GM12878 (cell line): ENCODE data around the gene CCDC9. TPM values are rescaled to one million over a fixed set of nuclear protein-coding genes. Genes with fewer than 3 reads are reported as not detected.

Source experiments
- ATAC-seq: fragments of 200-7000 bp; cut with Tn5 transposase; 3 replicates; pipeline ENCODE4 v1.9.1; 2020; ENCODE audit warnings: mild to moderate bottlenecking, moderate library complexity
- BruUV-seq: library from RNA; stranded (reverse); fragments of 400-500 nt; replicated peaks from 2 replicates; lab custom pipeline; 2021; lab: Mats Ljungman, UMichigan
- CTCF ChIA-PET: fragments of 300-600 bp; sonication (Branson Sonifier 250); formaldehyde crosslinking; extraction: SDS; loops from one replicate; lab custom pipeline; 2021; ENCODE audit warnings: inconsistent platforms; lab: Yijun Ruan, JAX
- POLR2A ChIA-PET: fragments of 350-600 bp; formaldehyde crosslinking; extraction: SDS; loops from one replicate; lab custom pipeline; 2021; ENCODE audit warnings: inconsistent platforms; lab: Charles Lee
- RAD21 ChIA-PET: fragments of 300-600 bp; sonication (Branson Sonifier 250); formaldehyde crosslinking; loops from one replicate; lab custom pipeline; 2023; ENCODE audit warnings: antibody characterized with exemption; ENCODE audit not compliant: unreplicated experiment; lab: Charles Lee
- SMC1A ChIA-PET: fragments of 300-600 bp; sonication (Branson Sonifier 250); formaldehyde crosslinking; loops from one replicate; lab custom pipeline; 2023; ENCODE audit not compliant: unreplicated experiment, uncharacterized antibody; lab: Charles Lee
- DNase-seq: peaks from one replicate; pipeline ENCODE4 v3.0.0-alpha.2; 2011; ENCODE audit warnings: low read depth, low spot score
- FAIRE-seq: peaks from 3 replicates; lab custom pipeline; 2011; peaks lifted over from hg19 to GRCh38; lab: Jason Lieb, UNC
- H2AFZ ChIP-seq: 2 replicates; pipeline ENCODE4 v1.6.0; 2011; ENCODE audit warnings: low read depth, low read length, control low read depth; ENCODE audit not compliant: control insufficient read depth
- H3K27ac ChIP-seq: 2 replicates; pipeline ENCODE4 v1.5.1; 2011; ENCODE audit warnings: control low read depth; ENCODE audit not compliant: control insufficient read depth, insufficient read depth
- H3K27me3 ChIP-seq, 2 experiments: replicated peaks in 1 of 2; 2 replicates each; pipeline versions ENCODE4 v1.6.0 to v1.6.1; 2011; ENCODE audit warnings: low read length in 1 of 2; ENCODE audit not compliant: control insufficient read depth in 2 of 2, insufficient read depth in 2 of 2
- H3K36me3 ChIP-seq, 2 experiments: 2 replicates each; pipeline ENCODE4 v1.5.1; 2011; ENCODE audit warnings: low read length in 1 of 2; ENCODE audit not compliant: control insufficient read depth in 2 of 2, insufficient read depth in 2 of 2
- H3K4me1 ChIP-seq: 2 replicates; pipeline ENCODE4 v1.6.1; 2011; ENCODE audit warnings: mild to moderate bottlenecking, low read length, moderate library complexity, mixed read lengths; ENCODE audit not compliant: control insufficient read depth, insufficient read depth
- H3K4me2 ChIP-seq: 2 replicates; pipeline ENCODE4 v1.6.0; 2011; ENCODE audit warnings: control low read depth; ENCODE audit not compliant: control insufficient read depth, insufficient read depth
- H3K4me3 ChIP-seq: fragments of 200-600 bp; sonication (generic); 2 replicates; pipeline ENCODE4 v1.5.1; 2016
- H3K79me2 ChIP-seq: 2 replicates; pipeline ENCODE4 v1.6.0; 2011; ENCODE audit warnings: low read length; ENCODE audit not compliant: control insufficient read depth, insufficient read depth
- H3K9ac ChIP-seq: 2 replicates; pipeline ENCODE4 v1.8.0; 2011; ENCODE audit warnings: low read length, control low read depth, mixed read lengths; ENCODE audit not compliant: control insufficient read depth, insufficient read depth
- H3K9me3 ChIP-seq: replicated peaks from 3 replicates; pipeline ENCODE4 v1.5.1; 2011; ENCODE audit warnings: mild to moderate bottlenecking, low read length; ENCODE audit not compliant: control insufficient read depth, insufficient read depth
- H4K20me1 ChIP-seq: 2 replicates; pipeline ENCODE4 v1.6.0; 2011; ENCODE audit not compliant: control insufficient read depth, insufficient read depth
- EP300 ChIP-seq, 2 experiments: fragments of 150-350 bp in 1 of 2; IDR thresholded peaks; 2 replicates each; pipeline ENCODE4 v1.6.1; 2011 to 2012; ENCODE audit warnings: low read depth in 2 of 2, low read length in 2 of 2, borderline replicate concordance in 1 of 2, improper control_type of control experiment in 1 of 2, inconsistent platforms in 1 of 2; ENCODE audit not compliant: control insufficient read depth in 1 of 2
- ESRRA ChIP-seq: IDR thresholded peaks from 2 replicates; pipeline ENCODE4 v1.6.1; 2012; ENCODE audit warnings: mild to moderate bottlenecking, low read length, improper control_type of control experiment
- HDGF ChIP-seq: fragments of 450-650 bp; IDR thresholded peaks from 2 replicates; pipeline ENCODE4 v1.6.1; 2016; ENCODE audit warnings: antibody characterized with exemption
- IRF4 ChIP-seq: IDR thresholded peaks from 2 replicates; pipeline ENCODE4 v1.6.1; 2011; ENCODE audit warnings: low read depth, low read length
- JUNB ChIP-seq: IDR thresholded peaks from 2 replicates; pipeline ENCODE4 v1.6.1; 2016; ENCODE audit warnings: antibody characterized with exemption, mild to moderate bottlenecking
- LARP7 ChIP-seq: fragments of 450-650 bp; IDR thresholded peaks from 2 replicates; pipeline ENCODE4 v1.6.1; 2017; ENCODE audit warnings: mild to moderate bottlenecking
- NR2C1 ChIP-seq: fragments of 450-650 bp; IDR thresholded peaks from 2 replicates; pipeline ENCODE4 v1.6.1; 2017; ENCODE audit warnings: antibody characterized with exemption, mild to moderate bottlenecking, moderate library complexity
- SMAD1 ChIP-seq: fragments of 450-650 bp; IDR thresholded peaks from 2 replicates; pipeline ENCODE4 v1.6.1; 2018; ENCODE audit warnings: mild to moderate bottlenecking, low read depth; ENCODE audit not compliant: partially characterized antibody
- SMARCA5 ChIP-seq: fragments of 450-650 bp; IDR thresholded peaks from 2 replicates; pipeline ENCODE4 v1.6.1; 2017; ENCODE audit warnings: mild to moderate bottlenecking
- SPI1 ChIP-seq: IDR thresholded peaks from 2 replicates; pipeline ENCODE4 v1.6.1; 2011; ENCODE audit warnings: low read depth, mild to moderate bottlenecking, low read length, moderate library complexity, borderline replicate concordance; ENCODE audit not compliant: insufficient read depth
- SREBF1 ChIP-seq: IDR thresholded peaks from 2 replicates; pipeline ENCODE4 v1.6.1; 2012; ENCODE audit warnings: mild to moderate bottlenecking, low read length
- ZNF622 ChIP-seq: fragments of 450-650 bp; IDR thresholded peaks from 2 replicates; pipeline ENCODE4 v1.6.1; 2017; ENCODE audit warnings: mild to moderate bottlenecking, inconsistent platforms
- WGBS: methylation state at CpG from one replicate; pipeline ENCODE4 v1.1.6; 2016; ENCODE audit warnings: low lambda C conversion rate; ENCODE audit not compliant: insufficient replicate concordance, insufficient coverage; ENCODE audit errors: missing lambda C conversion rate; 5-methylcytosine and 5-hydroxymethylcytosine counted together
- in situ Hi-C: fragments of 300-500 bp; cut with MboI; formaldehyde crosslinking; loops from 9 replicates; pipeline ENCODE4 v1.14.3; 2018; ENCODE audit warnings: mixed read lengths
- intact Hi-C: fragments of 100-400 bp; cut with micrococcal nuclease; formaldehyde crosslinking; loops from one replicate; pipeline ENCODE4 v1.14.2; 2022; ENCODE audit not compliant: unreplicated experiment
- polyA plus RNA-seq, 11 experiments: library from polyadenylated mRNA; depleted of rRNA in 4 of 11; unstranded in 6 of 11; stranded (reverse) in 5 of 11; fragments of >200 nt; fragmentation: Nextera tagmentation in 4 of 11; fragmentation: Illumina TruSeq in 1 of 11; extraction: Ambion mirVana in 4 of 11; extraction: Trizol in 1 of 11; gene quantifications; 1 replicate in 1 of 11; 2 replicates in 10 of 11; pipeline versions ENCODE4 v1.2.1 to v1.2.3, GENCODE V29; 2011 to 2016; ENCODE audit warnings: inconsistent platforms in 2 of 11, missing spikeins in 2 of 11, low read depth in 1 of 11
- total RNA-seq, 4 experiments: library from RNA; depleted of rRNA in 3 of 4; stranded (reverse); fragments of >200 nt in 3 of 4; fragmentation: Illumina TruSeq in 1 of 4; extraction: Trizol in 1 of 4; gene quantifications; 2 replicates each; pipeline versions ENCODE4 v1.2.1 to v1.2.3, GENCODE V29; 2013 to 2021
- TF ChIP-seq, protein P1 (sequence below): fragments of 450-650 bp; IDR thresholded peaks from 2 replicates; pipeline ENCODE4 v1.6.1; 2017; ENCODE audit warnings: borderline replicate concordance

CCDC9 gene
- total and polyA plus RNA-seq, 10 of the 15 experiments (the other 5 are each of a cell fraction or from before 2014, with no cell fraction given): 0.18 to 17.5 (median 7.1) TPM; not detected in 1

DNA sequence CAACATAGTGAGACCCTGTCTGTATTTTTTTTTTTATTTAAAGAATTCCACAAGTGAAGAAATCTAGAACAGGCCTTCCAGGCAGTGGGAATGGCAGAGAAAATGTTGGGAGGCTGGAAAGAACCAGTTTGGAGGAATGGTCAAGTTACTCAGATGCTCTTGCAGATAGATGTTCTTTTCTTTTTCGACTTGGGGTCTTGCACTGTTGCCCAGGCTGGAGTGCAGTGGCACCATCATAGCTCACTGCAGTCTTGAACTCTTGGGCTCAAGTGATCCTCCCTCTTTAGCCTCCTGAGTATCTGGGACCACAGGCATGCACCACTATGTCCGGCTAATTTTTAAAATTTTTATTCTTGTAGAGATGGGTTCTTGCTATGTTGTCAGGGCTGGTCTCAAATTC is 54.0 kb downstream of the CCDC9 start:
- DNase-seq: no peak
- Histone ChIP-seq H3K27ac (no peak overlapping the region), H3K79me2 (no peaks in the 10 kb centered on the region), H3K4me3 (no peak overlapping the region), H2AFZ (no peak overlapping the region), H3K4me2 (no peak overlapping the region), H3K9ac (no peak overlapping the region), H3K9me3 (no peaks in the 10 kb centered on the region; the same call in 2 of the 3 replicates), H4K20me1 (no peaks in the 10 kb centered on the region), H3K4me1 (peaks cover 1% of the 10 kb centered on the region), H3K27me3 (no peaks in the 10 kb centered on the region), H3K36me3 (no peaks in the 10 kb centered on the region; a peak in 1 of 4 replicates)
- in situ Hi-C loops (no loop called here), intact Hi-C loops (no loop called here)
- no peak for ATAC-seq
- ChIA-PET CTCF (no interaction called here), RAD21 (no interaction called here), SMC1A (no interaction called here), POLR2A (interaction anchor here (0.6 kb wide), 2 partner anchors 22 to 33 kb away, joined by 3 to 4 read pairs; no protein-coding TSS in a partner anchor)
- no TSS peak for BruUV-seq
- WGBS: 100% methylated on average over 2 of the region's 2 CpGs
- TF ChIP-seq JUNB (no peak), ESRRA (no peak), HDGF (no peak), NR2C1 (no peak), LARP7 (no peak), ZNF622 (no peak), IRF4 (no peak), SPI1 (no peak), SMARCA5 (no peak), SREBF1 (no peak), EP300 (IDR thresholded peaks at IDR 0.05; ENCODE audit: borderline replicate concordance in 1 of 2, control insufficient read depth in 1 of 2, low read depth in 2 of 2, low read length in 2 of 2) (no peak), SMAD1 (no peak)
- TF ChIP-seq, protein P1, sequence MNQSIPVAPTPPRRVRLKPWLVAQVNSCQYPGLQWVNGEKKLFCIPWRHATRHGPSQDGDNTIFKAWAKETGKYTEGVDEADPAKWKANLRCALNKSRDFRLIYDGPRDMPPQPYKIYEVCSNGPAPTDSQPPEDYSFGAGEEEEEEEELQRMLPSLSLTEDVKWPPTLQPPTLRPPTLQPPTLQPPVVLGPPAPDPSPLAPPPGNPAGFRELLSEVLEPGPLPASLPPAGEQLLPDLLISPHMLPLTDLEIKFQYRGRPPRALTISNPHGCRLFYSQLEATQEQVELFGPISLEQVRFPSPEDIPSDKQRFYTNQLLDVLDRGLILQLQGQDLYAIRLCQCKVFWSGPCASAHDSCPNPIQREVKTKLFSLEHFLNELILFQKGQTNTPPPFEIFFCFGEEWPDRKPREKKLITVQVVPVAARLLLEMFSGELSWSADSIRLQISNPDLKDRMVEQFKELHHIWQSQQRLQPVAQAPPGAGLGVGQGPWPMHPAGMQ: no peak
- FAIRE-seq: no peak
